Gastrocnemius medialis (tissue), 4 donors: ENCODE results near the gene ATF5. TPM values are rescaled to one million over a fixed set of nuclear protein-coding genes. Genes with fewer than 3 reads are reported as not detected.

Experiments
- ATAC-seq, 2 donors: fragments of 150-250 bp; one replicate each; pipeline ENCODE4 v1.9.1; 2016
- DNase-seq, 2 donors: peaks; one replicate each; pipeline ENCODE4 v3.0.0-alpha.2; 2019
- H3K27ac ChIP-seq, 4 donors: fragments of 200-600 bp; sonication (generic); 1 replicate in 1 of 4; 2 replicates in 3 of 4; pipeline ENCODE4 v1.5.1; 2016 to 2018; ENCODE audit warnings: mild to moderate bottlenecking in 2 of 4, moderate library complexity in 1 of 4
- H3K27me3 ChIP-seq, 3 donors: fragments of 200-600 bp; sonication (generic) in 2 of 3; 1 replicate in 1 of 3; 2 replicates in 2 of 3; pipeline versions ENCODE4 v1.5.1 to v1.6.0; 2016 to 2019; ENCODE audit warnings: mild to moderate bottlenecking in 1 of 3, moderate library complexity in 1 of 3
- H3K36me3 ChIP-seq, 2 donors: fragments of 200-600 bp; sonication (generic) in 1 of 2; one replicate each; pipeline ENCODE4 v1.5.1; 2017 to 2018
- H3K4me1 ChIP-seq, 2 donors: fragments of 200-600 bp; sonication (generic) in 1 of 2; one replicate each; pipeline ENCODE4 v1.5.1; 2016 to 2017; ENCODE audit warnings: mild to moderate bottlenecking in 2 of 2
- H3K4me3 ChIP-seq, 4 donors: fragments of 200-600 bp; sonication (generic) in 3 of 4; 1 replicate in 1 of 4; 2 replicates in 3 of 4; pipeline ENCODE4 v1.5.1; 2016 to 2019; ENCODE audit warnings: mild to moderate bottlenecking in 2 of 4
- H3K9me3 ChIP-seq, 3 donors: fragments of 200-600 bp; sonication (generic) in 2 of 3; 1 replicate in 1 of 3; 2 replicates in 2 of 3; pipeline ENCODE4 v1.5.1; 2016 to 2019
- CTCF ChIP-seq, 5 experiments: fragments of 450-650 bp in 3 of 5; fragments of 200-600 bp in 2 of 5; sonication (generic) in 2 of 5; IDR thresholded peaks in 4 of 5; conservative IDR thresholded peaks in 1 of 5; 1 replicate in 4 of 5; 2 replicates in 1 of 5; pipeline ENCODE4 v1.5.1; 2016 to 2019; ENCODE audit warnings: antibody characterized with exemption in 5 of 5, mild to moderate bottlenecking in 3 of 5, moderate library complexity in 3 of 5
- POLR2A ChIP-seq, 2 donors: fragments of 450-650 bp; IDR thresholded peaks; one replicate each; pipeline ENCODE4 v1.6.1; 2017; ENCODE audit warnings: antibody characterized with exemption in 2 of 2, mild to moderate bottlenecking in 2 of 2, moderate library complexity in 2 of 2
- in situ Hi-C, 4 donors: fragments of 200-750 bp; cut with MboI; loops; one replicate each; pipeline versions ENCODE4 v1.15.0 to v1.8.0; 2017; ENCODE audit warnings: low sequenced_read_pairs in 4 of 4
- intact Hi-C: fragments of 100-400 bp; cut with DNase I; formaldehyde crosslinking; loops from one replicate; pipeline ENCODE4 v1.15.1; 2023; ENCODE audit warnings: low total_unique reads
- total RNA-seq, 4 donors: library from RNA; depleted of rRNA; stranded (reverse); fragments of >200 nt; gene quantifications; one replicate each; pipeline versions ENCODE4 v1.1.0 to v1.2.3, GENCODE V29; 2016

Gene ATF5
- total RNA-seq, 4 donors from 2014 or later = 6.4 to 10.8 (median 9.0) TPM

GRCh38 chr19:49946415-49946814 is 17.4 kb downstream of the ATF5 start:
- Histone ChIP-seq H3K4me1 (no peaks in the 10 kb centered on the region), H3K9me3 (no peaks in the 10 kb centered on the region), H3K36me3 (no peaks in the 10 kb centered on the region), H3K27ac (no peak overlapping the region), H3K27me3 (peaks cover 0 to 10% (median 2%) of the 10 kb centered on the region in 3 donors), H3K4me3 (no peak overlapping the region)
- DNase-seq = no peak
- intact Hi-C loops (no loop called here), in situ Hi-C loops (loop anchor here in 3 of 4 donors (25.0 kb wide), 1 partner anchor 191 kb away; no protein-coding TSS in a partner anchor)
- no peak for TF ChIP-seq CTCF (IDR thresholded peaks at IDR 0.05 in 4 of 5, conservative IDR thresholded peaks at IDR 0.05 in 1 of 5)
- TF ChIP-seq POLR2A (IDR thresholded peaks at IDR 0.05) = no peak
- no peak for ATAC-seq

GRCh38 chr19:49949742-49950589 is 21.0 kb downstream of the ATF5 start:
- H3K27me3 ChIP-seq = peaks cover 0 to 10% (median 7%) of the 10 kb centered on the region in 3 donors
- no peak for ATAC-seq
- intact Hi-C loops = no loop called here

GRCh38 chr19:49950590-49950948 is 21.6 kb downstream of the ATF5 start:
- ATAC-seq = no peak
- peaks cover 0 to 10% (median 7%) of the 10 kb centered on the region in 3 donors for H3K27me3 ChIP-seq
- intact Hi-C loops = no loop called here
- H3K36me3 ChIP-seq = no peaks in the 10 kb centered on the region
- no peak overlapping the region for H3K27ac ChIP-seq
- TF ChIP-seq POLR2A (IDR thresholded peaks at IDR 0.05) (no peak), CTCF (IDR thresholded peaks at IDR 0.05 in 4 of 5, conservative IDR thresholded peaks at IDR 0.05 in 1 of 5) (no peak)
- DNase-seq = no peak
- H3K9me3 ChIP-seq = no peaks in the 10 kb centered on the region
- in situ Hi-C loops = no loop called here
- H3K4me1 ChIP-seq = no peaks in the 10 kb centered on the region
- no peak overlapping the region for H3K4me3 ChIP-seq

More at GRCh38 chr19:49949742-49950589, 21.0 kb downstream of the ATF5 start:
- DNase-seq = no peak
- Histone ChIP-seq H3K36me3 (no peaks in the 10 kb centered on the region), H3K27ac (no peak overlapping the region), H3K4me3 (no peak overlapping the region), H3K9me3 (no peaks in the 10 kb centered on the region), H3K4me1 (no peaks in the 10 kb centered on the region)
- in situ Hi-C loops = loop anchor here in 3 of 4 donors (25.0 kb wide), 1 partner anchor 187 kb away; no protein-coding TSS in a partner anchor
- TF ChIP-seq POLR2A (IDR thresholded peaks at IDR 0.05) = no peak

- Histone ChIP-seq H3K4me1 (no peaks in the 10 kb centered on the region), H3K4me3 (no peak overlapping the region), H3K27ac (no peak overlapping the region), H3K27me3 (peaks cover 0 to 10% (median 7%) of the 10 kb centered on the region in 3 donors), H3K9me3 (no peaks in the 10 kb centered on the region), H3K36me3 (no peaks in the 10 kb centered on the region)
- in situ Hi-C loops (no loop called here), intact Hi-C loops (no loop called here)
- ATAC-seq (no peak), DNase-seq (no peak)
- TF ChIP-seq CTCF (IDR thresholded peaks at IDR 0.05 in 4 of 5, conservative IDR thresholded peaks at IDR 0.05 in 1 of 5) (no peak), POLR2A (IDR thresholded peaks at IDR 0.05) (no peak)
Measured at GRCh38 chr19:49950956-49951526, 22.0 kb downstream of the ATF5 start.

GRCh38 chr19:49951806-49952478 is 22.9 kb downstream of the ATF5 start:
- in situ Hi-C loops = no loop called here
- no peak for DNase-seq
- Histone ChIP-seq H3K4me3 (no peak overlapping the region), H3K27ac (no peak overlapping the region), H3K9me3 (no peaks in the 10 kb centered on the region), H3K36me3 (no peaks in the 10 kb centered on the region), H3K27me3 (peaks cover 0 to 7% (median 2%) of the 10 kb centered on the region in 3 donors), H3K4me1 (no peaks in the 10 kb centered on the region)
- no peak for ATAC-seq
- no peak for TF ChIP-seq POLR2A (IDR thresholded peaks at IDR 0.05)
- no peak for TF ChIP-seq CTCF (IDR thresholded peaks at IDR 0.05 in 4 of 5, conservative IDR thresholded peaks at IDR 0.05 in 1 of 5)
- intact Hi-C loops = no loop called here
